H9 (cell line): ENCODE results near the gene DAZAP2. TPM values are rescaled to one million over a fixed set of nuclear protein-coding genes. Genes with fewer than 3 reads are reported as not detected.
"Not testable (repeated sequence)": the region's sequence is repeated elsewhere in the genome, so short reads cannot be mapped to it uniquely, and the experiment has no call there.

ENCODE experiments used
- DNase-seq: peaks from one replicate; pipeline ENCODE4 v3.0.0-alpha.2; 2017
- H2AFZ ChIP-seq: one replicate; pipeline ENCODE4 v1.6.1; 2013; ENCODE audit warnings: mild to moderate bottlenecking, low read length, control low read depth, moderate library complexity
- H2AK5ac ChIP-seq: 2 replicates; pipeline ENCODE4 v1.6.1; 2013; ENCODE audit warnings: low read length, control low read depth, mixed read lengths; ENCODE audit not compliant: insufficient read length
- H2BK120ac ChIP-seq: one replicate; pipeline ENCODE4 v1.6.1; 2013; ENCODE audit warnings: low read depth, mild to moderate bottlenecking, low read length, control low read depth, inconsistent platforms; ENCODE audit not compliant: poor library complexity, severe bottlenecking
- H2BK12ac ChIP-seq: 2 replicates; pipeline ENCODE4 v1.6.1; 2013; ENCODE audit warnings: low read length, control low read depth, mixed read lengths, low read depth; ENCODE audit not compliant: insufficient read length
- H2BK15ac ChIP-seq: 2 replicates; pipeline ENCODE4 v1.6.1; 2013; ENCODE audit warnings: low read depth, low read length, control low read depth
- H2BK20ac ChIP-seq: one replicate; pipeline ENCODE4 v1.6.1; 2013; ENCODE audit warnings: low read depth, mild to moderate bottlenecking, low read length, control low read depth, inconsistent platforms; ENCODE audit not compliant: poor library complexity, severe bottlenecking
- H2BK5ac ChIP-seq: 2 replicates; pipeline ENCODE4 v1.6.1; 2013; ENCODE audit warnings: low read length, control low read depth, mixed read lengths; ENCODE audit not compliant: insufficient read length
- H3K14ac ChIP-seq: 2 replicates; pipeline ENCODE4 v1.6.1; 2013; ENCODE audit warnings: low read length, control low read depth; ENCODE audit not compliant: insufficient read depth
- H3K18ac ChIP-seq: 2 replicates; pipeline ENCODE4 v1.6.1; 2013; ENCODE audit warnings: low read depth, mild to moderate bottlenecking, mixed read lengths, low read length, control low read depth; ENCODE audit not compliant: insufficient read length
- H3K23ac ChIP-seq: 2 replicates; pipeline ENCODE4 v1.6.1; 2013; ENCODE audit warnings: low read length, control low read depth, mixed read lengths, low read depth; ENCODE audit not compliant: insufficient read length
- H3K23me2 ChIP-seq: 2 replicates; pipeline ENCODE4 v1.6.1; 2013; ENCODE audit warnings: low read depth, mild to moderate bottlenecking, mixed read lengths, low read length, control low read depth; ENCODE audit not compliant: insufficient read length, poor library complexity, severe bottlenecking
- H3K27ac ChIP-seq: 2 replicates; pipeline ENCODE4 v1.5.1; 2013; ENCODE audit warnings: low read length, control low read depth, mixed read lengths, low read depth; ENCODE audit not compliant: insufficient read length
- H3K27me3 ChIP-seq: 2 replicates; pipeline ENCODE4 v1.6.1; 2013; ENCODE audit warnings: low read length, control low read depth, inconsistent platforms; ENCODE audit not compliant: insufficient read depth
- H3K4ac ChIP-seq: 2 replicates; pipeline ENCODE4 v1.6.1; 2013; ENCODE audit warnings: low read depth, mild to moderate bottlenecking, control low read depth, inconsistent platforms, low read length, moderate library complexity
- H3K4me1 ChIP-seq: 2 replicates; pipeline ENCODE4 v1.6.1; 2013; ENCODE audit warnings: low read length, control low read depth, inconsistent platforms; ENCODE audit not compliant: insufficient read depth
- H3K4me2 ChIP-seq: 2 replicates; pipeline ENCODE4 v1.6.1; 2013; ENCODE audit warnings: low read length, control low read depth, mixed read lengths; ENCODE audit not compliant: insufficient read length, insufficient read depth
- H3K56ac ChIP-seq: 2 replicates; pipeline ENCODE4 v1.6.1; 2013; ENCODE audit warnings: low read depth, mild to moderate bottlenecking, mixed read lengths, low read length, control low read depth; ENCODE audit not compliant: insufficient read length
- H3K79me1 ChIP-seq: 2 replicates; pipeline ENCODE4 v1.6.1; 2013; ENCODE audit warnings: low read depth, mild to moderate bottlenecking, moderate library complexity, low read length, control low read depth, inconsistent platforms; ENCODE audit not compliant: insufficient read depth, poor library complexity, severe bottlenecking
- H3K79me2 ChIP-seq: 2 replicates; pipeline ENCODE4 v1.6.1; 2013; ENCODE audit warnings: low read length, control low read depth, inconsistent platforms; ENCODE audit not compliant: insufficient read depth
- H3K9ac ChIP-seq: 2 replicates; pipeline ENCODE4 v1.6.1; 2013; ENCODE audit warnings: low read length, control low read depth, mixed read lengths; ENCODE audit not compliant: insufficient read length; ENCODE audit errors: extremely low read depth
- H3K9me3 ChIP-seq: one replicate; pipeline ENCODE4 v1.6.1; 2013; ENCODE audit warnings: low read depth, low read length, inconsistent platforms; ENCODE audit not compliant: control insufficient read depth
- H3T11ph ChIP-seq: one replicate; pipeline ENCODE4 v1.6.1; 2013; ENCODE audit warnings: mild to moderate bottlenecking, low read length, control low read depth, inconsistent platforms
- H4K20me1 ChIP-seq: one replicate; pipeline ENCODE4 v1.6.1; 2013; ENCODE audit not compliant: control insufficient read depth, insufficient read length, insufficient read depth
- H4K5ac ChIP-seq: 2 replicates; pipeline ENCODE4 v1.6.1; 2013; ENCODE audit warnings: low read depth, mild to moderate bottlenecking, mixed read lengths, low read length, control low read depth; ENCODE audit not compliant: insufficient read length
- H4K8ac ChIP-seq: replicated peaks from 2 replicates; pipeline ENCODE4 v1.6.1; 2013; ENCODE audit warnings: low read length, control low read depth, mixed read lengths, low read depth; ENCODE audit not compliant: insufficient read length
- H4K91ac ChIP-seq: 2 replicates; pipeline ENCODE4 v1.6.1; 2013; ENCODE audit warnings: low read depth, mild to moderate bottlenecking, moderate library complexity, mixed read lengths, low read length, control low read depth; ENCODE audit not compliant: insufficient read length
- H3K27ac Mint-ChIP-seq, 3 experiments: 2 replicates in 2 of 3; 3 replicates in 1 of 3; pipeline ENCODE4 v1.8.0; 2020 to 2021; ENCODE audit warnings: mixed read lengths in 3 of 3, mild to moderate bottlenecking in 1 of 3, moderate library complexity in 1 of 3
- H3K27me3 Mint-ChIP-seq: 2 replicates; pipeline ENCODE4 v1.8.0; 2021; ENCODE audit warnings: low read depth, mild to moderate bottlenecking, moderate library complexity, mixed read lengths
- H3K36me3 Mint-ChIP-seq, 3 experiments: 2 replicates in 2 of 3; 3 replicates in 1 of 3; pipeline ENCODE4 v1.8.0; 2020 to 2021; ENCODE audit warnings: low read depth in 3 of 3, mixed read lengths in 3 of 3; ENCODE audit not compliant: insufficient read depth in 1 of 3
- H3K4me1 Mint-ChIP-seq, 2 experiments: 2 replicates each; pipeline ENCODE4 v1.8.0; 2020; ENCODE audit warnings: mixed read lengths in 2 of 2
- H3K4me3 Mint-ChIP-seq, 2 experiments: 2 replicates in 1 of 2; 3 replicates in 1 of 2; pipeline ENCODE4 v1.8.0; 2020 to 2021; ENCODE audit warnings: mild to moderate bottlenecking in 2 of 2, mixed read lengths in 2 of 2, moderate library complexity in 1 of 2
- H3K9me3 Mint-ChIP-seq, 2 experiments: 2 replicates in 1 of 2; 3 replicates in 1 of 2; pipeline ENCODE4 v1.8.0; 2020; ENCODE audit warnings: mild to moderate bottlenecking in 2 of 2, mixed read lengths in 2 of 2, moderate library complexity in 1 of 2
- WGBS: extraction: QIAGEN DNeasy Blood & Tissue Kit; methylation state at CpG from one replicate; pipeline ENCODE4 v1.1.7; 2013; ENCODE audit warnings: missing lambda C conversion rate, low lambda C conversion rate, mixed read lengths; ENCODE audit not compliant: insufficient read length; ENCODE audit errors: extremely low coverage; 5-methylcytosine and 5-hydroxymethylcytosine counted together
- total RNA-seq: library from RNA; stranded (reverse); gene quantifications from 2 replicates; pipeline ENCODE4 v1.2.1, GENCODE V29; 2021
- TF ChIP-seq, protein P1 (sequence below): fragments of 200-600 bp; sonication (generic); conservative IDR thresholded peaks from 3 replicates; pipeline ENCODE4 v1.8.0; 2021; ENCODE audit warnings: antibody characterized with exemption, mild to moderate bottlenecking

Gene DAZAP2
- total RNA-seq, 1 experiment from 2014 or later: 23.6 TPM

DNA sequence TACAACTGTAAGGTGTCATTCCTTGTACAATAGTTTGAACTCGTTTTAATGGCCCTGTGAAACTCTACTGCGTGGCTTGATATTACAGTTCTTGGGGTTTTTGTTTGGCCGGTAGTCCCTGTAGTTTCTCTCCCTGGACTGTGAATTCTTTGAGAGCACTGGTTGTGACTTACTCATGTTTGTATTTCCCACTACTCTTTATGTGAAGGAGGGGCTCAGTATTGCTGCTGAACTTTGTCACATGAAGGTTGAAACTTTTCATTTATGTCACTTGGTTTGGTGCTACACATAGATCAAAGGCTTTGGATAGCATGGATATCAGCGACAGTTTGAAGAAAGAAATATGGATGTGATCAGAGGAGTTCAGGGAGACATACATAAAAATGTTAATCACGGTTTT lies 19.3 kb upstream of the DAZAP2 start:
- no peak overlapping the region for H3K14ac ChIP-seq
- Mint-ChIP-seq H3K4me3 (peak overlapping the region; percentile 53 to 73), H3K27ac (peak overlapping the region in 1 of 3 experiments; percentile 10; a peak in 1 of 7 replicates), H3K9me3 (no peaks in the 10 kb centered on the region), H3K4me1 (peaks cover 18% of the 10 kb centered on the region in 2 experiments), H3K27me3 (no peaks in the 10 kb centered on the region), H3K36me3 (peaks cover 0 to 4% (median 2%) of the 10 kb centered on the region in 3 experiments; a peak in 5 of 7 replicates)
- no peak overlapping the region for H4K5ac ChIP-seq
- no peaks in the 10 kb centered on the region for H3K79me2 ChIP-seq
- no CpG with 5 or more reads among the region's 5 CpGs for WGBS
- H3K9ac ChIP-seq: no peak overlapping the region
- H3K9me3 ChIP-seq: no peaks in the 10 kb centered on the region
- no peak overlapping the region for H2BK15ac ChIP-seq
- H3K4me2 ChIP-seq: no peak overlapping the region
- no peak overlapping the region for H4K91ac ChIP-seq
- no peaks in the 10 kb centered on the region for H4K20me1 ChIP-seq
- H2AK5ac ChIP-seq: no peak overlapping the region
- H3K79me1 ChIP-seq: no peaks in the 10 kb centered on the region
- H3K27ac ChIP-seq: no peak overlapping the region
- no peak overlapping the region for H4K8ac ChIP-seq
- peaks cover 15% of the 10 kb centered on the region for H3K23me2 ChIP-seq
- no peak overlapping the region for H3T11ph ChIP-seq
- H2BK120ac ChIP-seq: no peak overlapping the region
- no peak overlapping the region for H2BK12ac ChIP-seq
- H3K4ac ChIP-seq: no peak overlapping the region
- H3K18ac ChIP-seq: no peak overlapping the region
- no peaks in the 10 kb centered on the region; the same call in 1 of the 2 replicates for H3K4me1 ChIP-seq
- TF ChIP-seq, protein P1, sequence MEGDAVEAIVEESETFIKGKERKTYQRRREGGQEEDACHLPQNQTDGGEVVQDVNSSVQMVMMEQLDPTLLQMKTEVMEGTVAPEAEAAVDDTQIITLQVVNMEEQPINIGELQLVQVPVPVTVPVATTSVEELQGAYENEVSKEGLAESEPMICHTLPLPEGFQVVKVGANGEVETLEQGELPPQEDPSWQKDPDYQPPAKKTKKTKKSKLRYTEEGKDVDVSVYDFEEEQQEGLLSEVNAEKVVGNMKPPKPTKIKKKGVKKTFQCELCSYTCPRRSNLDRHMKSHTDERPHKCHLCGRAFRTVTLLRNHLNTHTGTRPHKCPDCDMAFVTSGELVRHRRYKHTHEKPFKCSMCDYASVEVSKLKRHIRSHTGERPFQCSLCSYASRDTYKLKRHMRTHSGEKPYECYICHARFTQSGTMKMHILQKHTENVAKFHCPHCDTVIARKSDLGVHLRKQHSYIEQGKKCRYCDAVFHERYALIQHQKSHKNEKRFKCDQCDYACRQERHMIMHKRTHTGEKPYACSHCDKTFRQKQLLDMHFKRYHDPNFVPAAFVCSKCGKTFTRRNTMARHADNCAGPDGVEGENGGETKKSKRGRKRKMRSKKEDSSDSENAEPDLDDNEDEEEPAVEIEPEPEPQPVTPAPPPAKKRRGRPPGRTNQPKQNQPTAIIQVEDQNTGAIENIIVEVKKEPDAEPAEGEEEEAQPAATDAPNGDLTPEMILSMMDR: no peak
- no peak overlapping the region for H2AFZ ChIP-seq
- DNase-seq: no peak
- no peaks in the 10 kb centered on the region for H3K27me3 ChIP-seq
- no peak overlapping the region for H3K56ac ChIP-seq
- H2BK20ac ChIP-seq: no peak overlapping the region
- no peak overlapping the region for H2BK5ac ChIP-seq
- no peak overlapping the region for H3K23ac ChIP-seq

DNA sequence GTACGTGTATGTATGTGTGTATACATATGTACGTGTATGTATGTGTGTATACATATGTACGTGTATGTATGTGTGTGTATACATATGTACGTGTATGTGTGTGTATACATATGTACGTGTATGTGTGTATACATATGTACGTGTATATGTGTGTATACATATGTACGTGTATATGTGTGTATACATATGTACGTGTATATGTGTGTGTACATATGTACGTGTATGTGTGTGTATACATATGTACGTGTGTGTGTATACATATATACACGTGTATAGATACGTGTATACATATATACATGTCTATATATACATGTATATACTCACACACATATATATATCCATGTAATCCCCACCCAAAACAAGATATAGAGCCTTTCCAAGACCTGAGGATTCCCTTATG lies 18.8 kb upstream of the DAZAP2 start:
- not testable (repeated sequence) for H2BK5ac ChIP-seq, H3K9me3 Mint-ChIP-seq, H3K79me1 ChIP-seq, H3K4me2 ChIP-seq, H2BK15ac ChIP-seq, H3K4me3 Mint-ChIP-seq, H3K4ac ChIP-seq, H3K27ac ChIP-seq, H3K27ac Mint-ChIP-seq, H2AK5ac ChIP-seq, H3K14ac ChIP-seq, H2BK120ac ChIP-seq, H3K4me1 ChIP-seq, H2AFZ ChIP-seq, H2BK12ac ChIP-seq, H4K91ac ChIP-seq, H3K79me2 ChIP-seq, H4K8ac ChIP-seq, H3K9ac ChIP-seq, H3K27me3 ChIP-seq, H3K18ac ChIP-seq, H4K20me1 ChIP-seq, H2BK20ac ChIP-seq, H3K56ac ChIP-seq, H3T11ph ChIP-seq, H3K23ac ChIP-seq, H4K5ac ChIP-seq, H3K9me3 ChIP-seq, H3K36me3 Mint-ChIP-seq, H3K27me3 Mint-ChIP-seq, DNase-seq
- WGBS: no CpG with 5 or more reads among the region's 12 CpGs
- peaks cover 18% of the 10 kb centered on the region in 2 experiments for H3K4me1 Mint-ChIP-seq
- peaks cover 15% of the 10 kb centered on the region for H3K23me2 ChIP-seq
